CD4-positive, alpha-beta T cell (primary cell): Measurements from ENCODE around the gene UNKL. TPM values are rescaled to one million over a fixed set of nuclear protein-coding genes. Genes with fewer than 3 reads are reported as not detected.

ENCODE experiments used
- ATAC-seq: fragments of 200-7000 bp; cut with Tn5 transposase; one replicate; pipeline ENCODE4 v1.10.0; 2022; ENCODE audit warnings: mild to moderate bottlenecking; ENCODE audit not compliant: poor library complexity
- CTCF ChIA-PET: fragments of 350-600 bp; sonication (Branson Sonifier 250); formaldehyde crosslinking; loops from one replicate; lab custom pipeline; 2021; ENCODE audit warnings: antibody characterized with exemption, inconsistent platforms; lab: Charles Lee
- POLR2A ChIA-PET: fragments of 350-600 bp; sonication (Branson Sonifier 250); formaldehyde crosslinking; loops from one replicate; lab custom pipeline; 2021; ENCODE audit warnings: antibody characterized with exemption, inconsistent platforms; lab: Charles Lee
- DNase-seq, 14 experiments: peaks; one replicate each; pipeline ENCODE4 v3.0.0-alpha.2; 2013 to 2020; ENCODE audit warnings: mixed read lengths in 2 of 14
- H3K27ac ChIP-seq, 2 donors: one replicate each; pipeline versions ENCODE4 v1.5.1 to v1.7.0; 2013; ENCODE audit warnings: low read length in 2 of 2, low read depth in 1 of 2, mild to moderate bottlenecking in 1 of 2
- H3K27me3 ChIP-seq, 2 experiments: 1 replicate in 1 of 2; 2 replicates in 1 of 2; pipeline versions ENCODE4 v1.6.1 to v1.7.0; 2013; ENCODE audit warnings: low read length in 2 of 2, control low read depth in 1 of 2, mild to moderate bottlenecking in 1 of 2, moderate library complexity in 1 of 2; ENCODE audit not compliant: insufficient read depth in 2 of 2, control insufficient read depth in 1 of 2
- H3K36me3 ChIP-seq: one replicate; pipeline ENCODE4 v1.6.1; 2013; ENCODE audit warnings: low read length, control low read depth; ENCODE audit not compliant: insufficient read depth
- H3K4me1 ChIP-seq: one replicate; pipeline ENCODE4 v1.6.1; 2013; ENCODE audit warnings: low read length, control low read depth; ENCODE audit not compliant: insufficient read depth
- H3K4me3 ChIP-seq: one replicate; pipeline ENCODE4 v1.5.1; 2013; ENCODE audit warnings: mild to moderate bottlenecking, low read length, moderate library complexity
- H3K9me3 ChIP-seq, 2 experiments: 1 replicate in 1 of 2; 2 replicates in 1 of 2; pipeline versions ENCODE4 v1.6.1 to v1.7.0; 2013; ENCODE audit warnings: low read length in 2 of 2, mild to moderate bottlenecking in 2 of 2, control low read depth in 1 of 2, moderate library complexity in 1 of 2; ENCODE audit not compliant: control insufficient read depth in 1 of 2, insufficient read depth in 1 of 2
- H3K27ac Mint-ChIP-seq: one replicate; pipeline ENCODE4 v1.8.0; 2020; ENCODE audit warnings: mixed read lengths
- H3K27me3 Mint-ChIP-seq: one replicate; pipeline ENCODE4 v1.8.0; 2021; ENCODE audit warnings: mixed read lengths
- H3K36me3 Mint-ChIP-seq: one replicate; pipeline ENCODE4 v1.8.0; 2021; ENCODE audit warnings: low read depth, mixed read lengths
- H3K4me1 Mint-ChIP-seq: one replicate; pipeline ENCODE4 v1.8.0; 2021; ENCODE audit warnings: low read depth, mixed read lengths
- H3K4me3 Mint-ChIP-seq: one replicate; pipeline ENCODE4 v1.8.0; 2020; ENCODE audit warnings: mild to moderate bottlenecking, mixed read lengths
- H3K9me3 Mint-ChIP-seq: one replicate; pipeline ENCODE4 v1.8.0; 2020; ENCODE audit warnings: mixed read lengths
- intact Hi-C, 2 experiments: fragments of 100-400 bp; cut with DNase I in 1 of 2; cut with micrococcal nuclease in 1 of 2; formaldehyde crosslinking; loops; one replicate each; pipeline versions ENCODE4 v1.15.1 to v1.9.0; 2023 to 2025; cut with DNase I, micrococcal nuclease
- total RNA-seq, 174 experiments: library from RNA in 2 of 174; stranded (reverse) in 2 of 174; gene quantifications; one replicate each; pipeline ENCODE4 v1.2.3 and lab custom pipeline; 2021 to 2026
- TF ChIP-seq, protein P1 (sequence below): fragments of 200-600 bp; IDR thresholded peaks from one replicate; pipeline ENCODE4 v1.8.0; 2022; ENCODE audit warnings: antibody characterized with exemption, mild to moderate bottlenecking

The UNKL gene
- total RNA-seq, 2 experiments from 2014 or later = 52.6 to 53.2 TPM

DNA sequence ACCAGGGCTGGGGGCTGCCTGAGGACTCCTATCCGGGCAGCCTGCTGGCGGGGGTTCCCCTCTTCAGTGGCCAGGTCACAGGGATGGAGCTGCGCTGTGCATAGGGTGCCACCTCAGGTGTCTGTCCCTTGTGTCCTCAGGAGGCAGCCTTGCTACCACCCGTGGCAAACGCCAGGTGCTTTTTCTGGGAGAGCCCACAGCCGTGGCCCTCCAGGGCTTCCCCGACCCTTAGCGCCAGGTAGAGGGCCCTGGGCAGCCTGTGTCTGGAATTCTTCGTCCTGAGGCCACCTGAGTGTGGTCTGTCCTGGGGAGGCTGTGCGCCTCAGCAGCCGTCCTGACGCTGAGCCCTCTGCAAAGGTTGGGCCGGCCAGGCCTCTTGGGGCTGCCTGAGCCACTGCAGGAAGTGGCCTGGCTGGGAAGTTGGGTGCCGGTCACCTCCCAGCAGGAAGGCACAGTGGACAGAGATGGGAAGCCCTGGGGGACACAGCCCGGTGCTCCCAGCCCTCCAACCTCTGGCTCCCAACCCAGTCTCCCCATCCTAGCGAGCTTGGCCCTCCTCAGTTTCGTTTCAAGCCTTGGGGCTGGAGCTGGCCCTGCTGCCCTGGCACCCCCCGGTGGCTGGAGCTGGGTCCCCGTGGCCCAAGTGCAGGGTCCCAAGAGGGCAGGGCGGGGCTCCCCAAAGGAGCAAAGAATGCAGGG lies 88.7 kb downstream of the UNKL start:
- Mint-ChIP-seq H3K9me3 (no peaks in the 10 kb centered on the region), H3K4me3 (no peak overlapping the region), H3K36me3 (peaks cover 24% of the 10 kb centered on the region), H3K27me3 (no peaks in the 10 kb centered on the region), H3K27ac (no peak overlapping the region), H3K4me1 (no peaks in the 10 kb centered on the region)
- intact Hi-C loops = no loop called here
- TF ChIP-seq, protein P1, sequence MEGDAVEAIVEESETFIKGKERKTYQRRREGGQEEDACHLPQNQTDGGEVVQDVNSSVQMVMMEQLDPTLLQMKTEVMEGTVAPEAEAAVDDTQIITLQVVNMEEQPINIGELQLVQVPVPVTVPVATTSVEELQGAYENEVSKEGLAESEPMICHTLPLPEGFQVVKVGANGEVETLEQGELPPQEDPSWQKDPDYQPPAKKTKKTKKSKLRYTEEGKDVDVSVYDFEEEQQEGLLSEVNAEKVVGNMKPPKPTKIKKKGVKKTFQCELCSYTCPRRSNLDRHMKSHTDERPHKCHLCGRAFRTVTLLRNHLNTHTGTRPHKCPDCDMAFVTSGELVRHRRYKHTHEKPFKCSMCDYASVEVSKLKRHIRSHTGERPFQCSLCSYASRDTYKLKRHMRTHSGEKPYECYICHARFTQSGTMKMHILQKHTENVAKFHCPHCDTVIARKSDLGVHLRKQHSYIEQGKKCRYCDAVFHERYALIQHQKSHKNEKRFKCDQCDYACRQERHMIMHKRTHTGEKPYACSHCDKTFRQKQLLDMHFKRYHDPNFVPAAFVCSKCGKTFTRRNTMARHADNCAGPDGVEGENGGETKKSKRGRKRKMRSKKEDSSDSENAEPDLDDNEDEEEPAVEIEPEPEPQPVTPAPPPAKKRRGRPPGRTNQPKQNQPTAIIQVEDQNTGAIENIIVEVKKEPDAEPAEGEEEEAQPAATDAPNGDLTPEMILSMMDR = no peak
- Histone ChIP-seq H3K9me3 (peaks cover 0 to 12% of the 10 kb centered on the region in 2 experiments), H3K4me1 (peaks cover 1% of the 10 kb centered on the region), H3K36me3 (peaks cover 44% of the 10 kb centered on the region), H3K27me3 (peaks cover 0 to 4% of the 10 kb centered on the region in 2 experiments), H3K4me3 (no peak overlapping the region), H3K27ac (no peak overlapping the region)
- no peak for DNase-seq
- ATAC-seq = no peak
- POLR2A ChIA-PET = interaction anchor here (1.4 kb wide), 1 partner anchor 16 kb away, joined by 4 read pairs; the partner anchor contains the start of gene UBE2I
- CTCF ChIA-PET = no interaction called here

DNA sequence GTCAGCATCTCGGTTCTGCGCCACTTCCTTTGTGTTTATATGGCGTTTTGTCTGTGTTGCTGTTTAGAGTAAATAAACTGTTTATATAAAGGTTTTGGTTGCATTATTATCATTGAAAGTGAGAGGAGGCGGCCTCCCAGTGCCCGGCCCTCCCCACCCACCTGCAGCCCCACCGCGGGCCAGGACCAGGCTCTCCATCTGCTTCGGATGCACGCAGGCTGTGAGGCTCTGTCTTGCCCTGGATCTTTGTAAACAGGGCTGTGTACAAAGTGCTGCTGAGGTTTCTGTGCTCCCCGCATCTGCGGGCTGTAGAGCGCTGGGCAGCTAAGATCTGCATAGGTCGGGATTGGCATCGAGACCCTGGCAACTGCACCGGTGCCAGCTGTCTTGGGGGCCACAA lies 89.2 kb downstream of the UNKL start:
- intact Hi-C loops = no loop called here
- TF ChIP-seq, protein P1 = no peak
- Mint-ChIP-seq H3K9me3 (no peaks in the 10 kb centered on the region), H3K4me1 (no peaks in the 10 kb centered on the region), H3K27ac (no peak overlapping the region), H3K4me3 (no peak overlapping the region), H3K27me3 (no peaks in the 10 kb centered on the region), H3K36me3 (peaks cover 26% of the 10 kb centered on the region)
- DNase-seq = no peak
- CTCF ChIA-PET = no interaction called here
- H3K4me1 ChIP-seq = no peaks in the 10 kb centered on the region
- POLR2A ChIA-PET = no interaction called here
- peaks cover 49% of the 10 kb centered on the region for H3K36me3 ChIP-seq
- no peak overlapping the region for H3K27ac ChIP-seq
- peaks cover 0 to 6% of the 10 kb centered on the region in 2 experiments for H3K9me3 ChIP-seq
- ATAC-seq = no peak
- no peak overlapping the region for H3K4me3 ChIP-seq
- H3K27me3 ChIP-seq = peaks cover 0 to 2% of the 10 kb centered on the region in 2 experiments

DNA sequence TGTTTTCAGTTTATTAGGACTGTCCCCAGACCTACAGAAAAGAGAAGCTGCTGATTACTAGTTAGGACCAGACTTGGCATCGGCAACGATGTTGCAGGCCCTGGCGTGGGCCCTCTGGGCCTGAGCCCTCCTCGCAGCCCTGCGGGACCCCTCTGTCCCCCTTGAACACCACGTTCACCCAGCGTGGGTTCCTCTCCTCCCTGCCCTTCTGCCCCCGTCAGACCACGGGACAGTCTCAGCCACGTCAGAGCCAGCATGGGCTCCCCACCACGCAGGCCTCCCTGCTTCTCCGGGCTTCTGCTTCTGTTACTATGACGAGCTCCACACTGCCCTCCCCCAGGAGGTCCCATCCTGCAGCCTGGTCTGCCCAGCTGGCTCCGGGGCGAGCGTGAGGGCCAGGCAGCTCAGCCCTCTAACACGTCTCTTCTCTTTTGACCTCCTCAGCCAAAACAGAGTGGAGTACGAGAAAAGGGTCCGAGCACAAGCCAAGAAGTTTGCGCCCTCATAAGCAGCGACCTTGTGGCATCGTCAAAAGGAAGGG lies 90.1 kb downstream of the UNKL start:
- ChIA-PET POLR2A (no interaction called here), CTCF (no interaction called here)
- intact Hi-C loops = no loop called here
- Mint-ChIP-seq H3K27me3 (no peaks in the 10 kb centered on the region), H3K4me1 (no peaks in the 10 kb centered on the region), H3K4me3 (no peak overlapping the region), H3K27ac (no peak overlapping the region), H3K9me3 (no peaks in the 10 kb centered on the region), H3K36me3 (peaks cover 35% of the 10 kb centered on the region)
- TF ChIP-seq, protein P1 = no peak
- Histone ChIP-seq H3K27ac (no peak overlapping the region), H3K4me1 (no peaks in the 10 kb centered on the region), H3K9me3 (no peaks in the 10 kb centered on the region), H3K36me3 (peaks cover 58% of the 10 kb centered on the region), H3K4me3 (no peak overlapping the region), H3K27me3 (no peaks in the 10 kb centered on the region)
- ATAC-seq (no peak), DNase-seq (no peak)
